NOMO-1 (cell line): ENCODE data around the gene CIRBP.
"Not testable (repeated sequence)": the region's sequence is repeated elsewhere in the genome, so short reads cannot be mapped to it uniquely, and the experiment has no call there.

Experiments
- DNase-seq, 2 experiments: peaks; one replicate each; lab custom pipeline; 2025; ENCODE audit not compliant: unreplicated experiment in 2 of 2; lab: John Stamatoyannopoulos, UW

CIRBP gene

GRCh38 chr19:1305354-1305753 lies 36.2 kb downstream of the CIRBP start:
- not testable (repeated sequence) for DNase-seq

- DNase-seq: no peak
Observed at GRCh38 chr19:1307320-1307719, 38.2 kb downstream of the CIRBP start.

GRCh38 chr19:1307755-1308303 lies 38.7 kb downstream of the CIRBP start:
- DNase-seq: no peak

DNA sequence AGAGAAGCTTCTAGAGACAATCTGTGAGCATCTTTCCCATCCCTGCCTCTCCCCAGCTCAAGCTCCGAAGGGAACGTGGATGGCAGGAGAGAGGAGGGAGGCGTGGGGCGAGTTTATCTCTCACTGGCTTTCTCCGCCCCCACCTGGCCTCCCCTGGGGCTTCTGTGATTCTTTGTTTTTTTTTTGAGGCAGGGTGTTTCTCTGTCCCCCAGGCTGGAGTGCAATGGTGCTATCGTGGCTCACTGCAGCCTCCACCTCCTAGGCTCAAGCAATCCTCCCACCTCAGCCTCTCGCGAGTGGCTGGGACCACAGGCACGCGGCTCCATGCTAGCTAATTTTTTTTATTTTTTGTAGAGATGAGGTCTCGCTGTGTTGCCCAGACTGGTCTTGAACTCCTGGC lies 39.6 kb downstream of the CIRBP start:
- no peak for DNase-seq

DNA sequence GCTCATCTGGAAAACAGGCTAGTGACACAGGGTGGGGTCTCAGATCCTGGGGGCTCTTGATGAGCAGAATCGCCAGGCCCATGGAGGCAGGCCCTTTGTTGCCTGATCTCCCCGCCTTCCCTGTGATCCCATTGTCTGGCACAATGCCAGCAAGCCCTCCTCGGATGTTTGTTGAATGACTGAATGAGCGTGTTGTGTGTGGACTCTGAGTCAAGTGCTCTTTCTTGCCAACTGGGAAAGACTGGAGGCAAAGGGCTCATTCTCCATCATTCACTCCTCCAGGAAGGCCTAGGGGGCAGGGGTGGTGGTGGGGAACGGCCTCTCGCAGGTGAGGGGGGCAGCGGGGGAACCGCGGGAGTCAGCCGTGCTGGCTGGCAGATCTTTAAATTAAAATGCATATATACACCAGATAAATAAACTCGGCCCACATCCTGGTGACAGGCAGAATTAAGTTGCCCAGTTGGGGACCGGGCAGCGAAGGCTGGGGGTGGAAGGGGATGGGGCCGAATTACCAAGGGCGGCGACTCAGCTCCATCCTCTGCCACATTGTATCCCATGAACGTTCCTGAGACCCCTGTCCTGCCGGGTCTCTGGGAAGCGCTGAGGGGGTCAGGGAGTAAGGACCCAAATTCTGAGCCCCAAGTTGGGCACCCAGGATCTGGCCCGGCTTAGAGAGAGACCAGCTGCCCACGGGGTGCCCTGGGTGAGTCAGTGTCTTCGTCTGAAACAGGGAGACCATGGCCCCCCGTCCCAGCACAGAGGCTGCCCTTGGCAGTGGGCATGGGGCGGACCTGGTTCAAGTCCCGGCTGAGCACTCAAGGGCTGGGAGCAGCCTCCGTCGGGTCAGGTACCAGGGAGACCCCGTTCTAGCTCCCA lies 41.1 kb downstream of the CIRBP start:
- DNase-seq: no peak

DNA sequence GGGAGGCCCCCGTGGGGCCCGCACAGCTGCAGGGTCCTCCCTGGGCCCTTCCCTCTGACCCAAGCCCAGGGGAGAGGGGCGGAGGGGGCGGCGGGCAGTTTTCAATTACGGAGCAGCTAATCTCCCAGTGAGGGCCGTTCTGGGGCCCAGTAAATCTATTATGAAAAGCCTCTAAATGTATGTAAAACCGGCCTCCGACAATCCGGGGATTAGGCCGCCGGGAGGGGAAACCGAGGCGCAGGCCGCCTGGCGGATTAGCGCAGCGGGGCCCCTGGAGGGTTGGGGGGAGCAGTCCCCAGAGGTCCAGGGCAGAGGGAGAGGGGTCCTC lies 41.7 kb downstream of the CIRBP start:
- no peak for DNase-seq

DNA sequence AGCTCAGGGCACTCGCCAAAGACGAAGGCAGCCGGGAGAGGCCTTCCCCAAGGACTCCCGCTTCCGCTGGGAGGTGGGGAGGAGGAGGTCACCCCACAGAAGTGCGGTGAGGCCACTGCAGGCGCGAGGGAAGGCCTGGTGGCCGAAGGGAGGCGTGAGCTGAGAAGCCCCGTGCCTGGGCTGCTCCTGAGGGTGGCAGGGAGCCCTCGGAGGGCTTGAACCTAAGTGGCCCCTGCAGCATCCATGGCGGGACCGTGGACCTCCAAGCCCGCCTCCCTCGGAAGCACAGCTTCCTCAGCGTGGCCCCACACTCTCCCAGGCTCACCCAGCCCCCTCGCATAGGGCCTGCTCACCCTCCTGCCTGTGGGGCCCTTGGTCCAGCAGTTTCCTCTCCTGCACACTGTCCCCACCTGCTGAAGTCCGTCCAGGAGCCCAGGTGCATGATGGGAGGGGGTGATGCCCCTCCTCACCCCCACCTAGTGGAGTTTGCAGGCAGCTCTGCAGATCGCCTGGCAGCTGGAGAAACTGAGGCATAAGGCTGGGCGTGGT lies 42.5 kb downstream of the CIRBP start:
- DNase-seq: no peak

DNA sequence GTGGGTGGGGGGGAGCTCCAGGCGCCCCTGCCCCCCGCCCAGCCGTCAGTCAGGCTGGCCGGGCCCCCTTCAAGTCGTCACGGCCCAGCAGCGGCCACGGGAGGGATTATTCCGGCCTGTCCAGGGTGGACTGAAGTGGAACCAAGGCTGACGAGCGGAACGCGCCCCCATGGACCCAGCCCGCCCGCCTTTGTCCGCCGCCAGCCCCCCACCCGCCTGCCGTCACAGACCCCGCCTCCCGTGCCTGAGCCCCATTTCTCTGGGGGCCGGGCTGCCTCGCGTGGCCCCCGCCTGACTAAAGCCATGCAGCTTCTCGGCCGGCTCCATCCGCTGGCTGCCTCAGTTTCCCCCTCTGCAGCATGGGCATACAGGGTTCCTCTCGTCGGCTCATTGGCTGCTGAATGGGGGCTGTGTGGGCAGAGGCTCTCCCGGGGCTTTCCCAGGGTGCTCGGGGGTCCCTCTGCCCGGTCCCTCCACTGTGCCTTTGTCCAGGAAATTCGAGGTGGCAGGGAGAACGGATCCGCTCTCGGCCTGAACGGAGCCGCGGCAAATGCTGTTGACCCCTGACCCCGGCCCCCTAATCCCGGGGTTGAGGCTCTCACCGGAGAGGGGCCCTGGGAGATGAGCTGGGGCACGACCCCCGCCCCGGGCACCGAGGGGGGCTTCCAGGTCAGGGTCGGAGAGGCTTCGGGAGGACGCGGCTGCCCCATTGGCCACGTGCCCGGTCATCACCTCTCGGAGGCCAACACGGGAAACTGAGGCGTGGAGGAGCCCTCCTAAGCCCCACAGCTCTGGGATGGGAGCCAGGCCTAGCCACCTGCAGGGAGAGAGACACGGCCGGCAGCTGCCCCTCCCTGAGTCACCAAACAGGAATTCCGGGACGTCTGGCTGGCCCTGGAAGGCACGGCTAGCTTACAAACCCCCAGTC lies 43.9 kb downstream of the CIRBP start:
- DNase-seq: no peak

- DNase-seq: no peak
Observed at GRCh38 chr19:1313695-1314613, 44.8 kb downstream of the CIRBP start.

- peak; percentile 33 to 49 for DNase-seq
Observed at GRCh38 chr19:1315470-1316166, 46.5 kb downstream of the CIRBP start.

DNA sequence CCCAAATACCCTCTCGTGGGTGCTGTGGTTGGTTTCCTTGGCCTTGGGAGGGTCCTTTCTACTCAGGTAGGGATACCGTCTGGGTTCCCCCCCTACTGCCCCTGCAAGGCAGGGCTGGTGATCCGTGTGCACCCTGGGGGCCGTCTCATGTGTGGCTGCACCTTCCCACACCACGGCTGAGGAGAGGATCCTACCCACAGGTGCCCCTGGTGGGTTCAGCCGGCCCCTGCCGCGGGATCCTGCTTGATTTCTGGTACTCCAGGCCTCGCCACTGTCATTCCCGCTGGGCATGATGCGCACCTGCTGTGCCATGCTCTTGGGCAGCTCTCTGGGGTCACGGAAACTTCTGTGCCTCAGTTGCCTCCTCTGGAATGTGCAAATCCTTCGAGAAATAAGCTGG lies 47.3 kb downstream of the CIRBP start:
- no peak for DNase-seq

- peak in 1 of 2 experiments; percentile 46 for DNase-seq
Observed at GRCh38 chr19:1317274-1318003, 48.3 kb downstream of the CIRBP start.

GRCh38 chr19:1318678-1319471 lies 49.7 kb downstream of the CIRBP start:
- DNase-seq: no peak

DNA sequence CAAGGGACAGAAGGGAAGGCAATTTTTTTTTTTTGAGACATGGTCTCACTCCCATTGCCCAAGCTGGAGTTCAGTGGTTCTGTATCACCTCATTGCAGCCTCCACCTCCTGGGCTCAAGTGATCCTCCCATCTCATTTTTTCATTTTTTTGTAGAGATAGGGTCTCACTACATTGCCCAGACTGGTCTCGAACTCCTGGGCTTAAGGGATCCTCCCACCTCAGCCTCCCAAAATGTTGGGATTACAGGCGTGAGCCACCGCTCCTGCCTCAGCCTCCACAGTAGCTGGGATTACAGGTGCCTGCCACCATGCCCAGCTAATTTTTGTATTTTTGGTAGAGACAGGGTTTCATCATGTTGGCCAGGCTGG lies 51.1 kb downstream of the CIRBP start:
- DNase-seq: not testable (repeated sequence)

DNA sequence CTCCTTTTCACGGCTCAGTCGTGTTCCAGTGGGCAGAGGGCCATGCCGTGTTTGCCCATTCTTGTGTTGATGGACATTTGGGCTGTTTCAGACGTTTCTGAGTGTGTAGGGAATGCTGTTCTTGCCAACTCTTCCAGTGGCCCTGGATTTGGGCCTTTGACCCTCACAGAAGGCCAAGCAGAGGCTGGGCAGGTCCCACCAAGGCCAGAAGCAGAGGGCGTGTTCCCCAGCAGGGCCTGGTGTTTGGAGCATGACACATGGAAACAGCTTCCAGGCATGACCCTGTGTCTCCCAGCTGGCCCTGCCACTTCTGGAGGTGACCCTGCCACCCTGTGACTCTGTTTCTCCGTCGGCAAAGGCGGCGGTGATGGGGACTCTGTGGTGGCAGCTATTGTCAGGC lies 52.4 kb downstream of the CIRBP start:
- DNase-seq: no peak

DNA sequence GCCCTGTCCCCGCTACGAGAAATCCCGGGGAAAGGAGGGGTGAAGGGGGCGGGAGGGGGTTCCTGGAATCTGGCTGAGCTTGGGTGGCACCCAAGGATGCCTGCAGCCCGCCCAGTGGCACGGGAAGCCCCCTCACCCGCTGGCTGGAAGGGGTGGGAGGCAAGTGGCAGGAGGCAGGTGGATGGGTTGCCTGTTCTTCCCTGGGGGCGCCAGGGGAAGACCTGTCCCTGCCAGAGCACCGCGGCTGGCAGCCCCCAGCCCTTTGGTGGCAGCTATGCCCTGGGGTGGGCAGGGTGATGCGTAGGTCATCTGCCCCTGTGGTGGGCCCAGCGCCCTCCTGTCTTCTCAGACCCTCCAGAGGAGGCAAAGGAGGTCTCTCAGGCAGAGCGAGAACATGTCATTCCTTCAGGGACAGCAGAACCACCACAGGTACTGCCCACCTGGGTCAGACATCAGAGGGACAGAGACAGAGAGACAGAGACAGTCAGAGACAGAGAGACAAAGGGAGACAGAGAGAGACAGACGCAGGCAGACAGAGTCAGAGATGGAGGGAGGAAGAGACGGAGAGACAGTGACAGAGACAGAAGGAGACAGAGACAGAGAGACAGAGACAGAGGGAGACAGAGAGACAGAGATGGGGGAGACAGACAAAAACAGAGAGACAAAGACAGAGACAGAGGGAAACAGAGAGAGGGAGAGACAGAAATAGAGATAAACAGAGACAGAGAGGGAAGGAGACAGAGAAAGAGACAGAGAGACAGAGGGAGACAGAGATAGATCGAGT lies 53.3 kb downstream of the CIRBP start:
- DNase-seq: no peak

DNA sequence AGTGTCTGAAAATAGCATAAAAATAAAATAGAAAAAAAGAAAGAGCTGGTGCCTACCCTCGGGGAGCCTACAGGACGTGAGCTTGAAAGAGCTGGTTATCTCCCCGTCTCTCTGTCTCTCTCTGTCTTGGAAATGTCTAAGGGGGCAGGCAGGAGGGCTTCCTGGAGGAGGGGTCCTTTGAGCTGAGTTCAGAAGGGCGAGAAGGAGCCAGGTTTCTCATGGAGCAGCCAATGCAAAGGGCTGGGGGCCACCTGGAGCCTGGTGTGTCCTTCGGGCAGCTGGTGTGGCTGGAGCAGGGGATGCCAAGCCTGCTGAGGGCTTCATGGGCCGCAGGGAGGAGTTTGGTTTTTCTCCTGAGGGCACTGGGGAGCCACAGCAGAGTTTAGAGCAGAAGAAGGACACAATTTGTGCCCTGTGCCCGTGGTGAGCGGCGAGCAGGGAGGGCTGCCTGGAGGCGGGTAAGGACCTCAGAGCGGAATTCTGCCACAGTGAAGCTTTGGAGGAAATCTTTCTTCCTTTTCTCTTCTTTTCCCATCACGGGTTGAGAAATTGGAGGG lies 55.2 kb downstream of the CIRBP start:
- DNase-seq: no peak
